Mesenchymal stem cell (in vitro differentiated cells and primary cell): ENCODE data around the gene APCDD1L.

Source experiments
- DNase-seq: peaks from one replicate; pipeline ENCODE4 v3.0.0-alpha.2; 2013
- H2AFZ ChIP-seq: one replicate; pipeline ENCODE4 v1.6.1; 2013; ENCODE audit warnings: low read depth, mild to moderate bottlenecking, control low read depth, inconsistent platforms, low read length, moderate library complexity
- H2AK5ac ChIP-seq: 2 replicates; pipeline ENCODE4 v1.6.1; 2013; ENCODE audit warnings: low read length, moderate library complexity, mild to moderate bottlenecking, inconsistent platforms; ENCODE audit not compliant: severe bottlenecking
- H2BK120ac ChIP-seq: one replicate; pipeline ENCODE4 v1.6.1; 2013; ENCODE audit warnings: low read depth, mild to moderate bottlenecking, inconsistent platforms, low read length, moderate library complexity
- H2BK12ac ChIP-seq, 2 experiments: one replicate each; pipeline ENCODE4 v1.6.1; 2013; ENCODE audit warnings: inconsistent platforms in 2 of 2, low read length in 2 of 2, mild to moderate bottlenecking in 2 of 2, moderate library complexity in 2 of 2, control low read depth in 1 of 2
- H2BK15ac ChIP-seq: one replicate; pipeline ENCODE4 v1.6.1; 2013; ENCODE audit warnings: mild to moderate bottlenecking, low read depth, inconsistent platforms; ENCODE audit not compliant: poor library complexity, severe bottlenecking
- H2BK5ac ChIP-seq: 2 replicates; pipeline ENCODE4 v1.6.1; 2013; ENCODE audit warnings: low read depth, mild to moderate bottlenecking, low read length, control low read depth, inconsistent platforms; ENCODE audit not compliant: poor library complexity, severe bottlenecking
- H3K14ac ChIP-seq, 2 experiments: one replicate each; pipeline ENCODE4 v1.6.1; 2013; ENCODE audit warnings: inconsistent platforms in 2 of 2, low read length in 2 of 2, control low read depth in 1 of 2, mild to moderate bottlenecking in 1 of 2, moderate library complexity in 1 of 2
- H3K18ac ChIP-seq, 2 experiments: one replicate each; pipeline ENCODE4 v1.6.1; 2013; ENCODE audit warnings: inconsistent platforms in 2 of 2, low read length in 2 of 2, control low read depth in 1 of 2, low read depth in 1 of 2, mild to moderate bottlenecking in 1 of 2
- H3K23ac ChIP-seq, 2 experiments: one replicate each; pipeline ENCODE4 v1.6.1; 2013; ENCODE audit warnings: inconsistent platforms in 2 of 2, low read length in 2 of 2, mild to moderate bottlenecking in 2 of 2, moderate library complexity in 2 of 2, control low read depth in 1 of 2
- H3K27ac ChIP-seq: 2 replicates; pipeline ENCODE4 v1.5.1; 2013; ENCODE audit warnings: mild to moderate bottlenecking, moderate library complexity, low read length, control low read depth, inconsistent platforms; ENCODE audit not compliant: poor library complexity, severe bottlenecking
- H3K27me3 ChIP-seq, 2 experiments: 2 replicates each; pipeline versions ENCODE4 v1.6.1 to v1.7.0; 2013; ENCODE audit warnings: low read length in 2 of 2, mild to moderate bottlenecking in 2 of 2, moderate library complexity in 2 of 2, control low read depth in 1 of 2, inconsistent platforms in 1 of 2; ENCODE audit not compliant: control insufficient read depth in 1 of 2, insufficient read depth in 1 of 2
- H3K36me3 ChIP-seq, 2 experiments: 2 replicates each; pipeline versions ENCODE4 v1.6.1 to v1.7.0; 2013; ENCODE audit warnings: low read length in 2 of 2, control low read depth in 1 of 2, inconsistent platforms in 1 of 2, low read depth in 1 of 2, mild to moderate bottlenecking in 1 of 2; ENCODE audit not compliant: insufficient read depth in 2 of 2, control insufficient read depth in 1 of 2
- H3K4ac ChIP-seq, 2 experiments: one replicate each; pipeline ENCODE4 v1.6.1; 2013; ENCODE audit warnings: inconsistent platforms in 2 of 2, low read length in 2 of 2, mild to moderate bottlenecking in 2 of 2, moderate library complexity in 2 of 2, control low read depth in 1 of 2, low read depth in 1 of 2
- H3K4me1 ChIP-seq: 2 replicates; pipeline ENCODE4 v1.6.1; 2013; ENCODE audit warnings: low read depth, low read length, control low read depth; ENCODE audit not compliant: control insufficient read depth, insufficient read depth
- H3K4me2 ChIP-seq: 2 replicates; pipeline ENCODE4 v1.6.1; 2013; ENCODE audit warnings: low read length, mild to moderate bottlenecking, inconsistent platforms; ENCODE audit not compliant: poor library complexity, severe bottlenecking
- H3K4me3 ChIP-seq, 2 experiments: 2 replicates each; pipeline versions ENCODE4 v1.5.1 to v1.7.0; 2013; ENCODE audit warnings: low read length in 2 of 2, mild to moderate bottlenecking in 2 of 2, control low read depth in 1 of 2, low read depth in 1 of 2; ENCODE audit not compliant: insufficient read depth in 1 of 2
- H3K79me1 ChIP-seq: replicated peaks from 2 replicates; pipeline ENCODE4 v1.6.1; 2013; ENCODE audit warnings: mild to moderate bottlenecking, control low read depth, low read length, inconsistent platforms; ENCODE audit not compliant: poor library complexity, severe bottlenecking
- H3K9ac ChIP-seq: 2 replicates; pipeline ENCODE4 v1.7.0; 2013; ENCODE audit warnings: mild to moderate bottlenecking, low read length, moderate library complexity
- H3K9me3 ChIP-seq: 2 replicates; pipeline ENCODE4 v1.7.0; 2013; ENCODE audit warnings: mild to moderate bottlenecking, low read length; ENCODE audit not compliant: control insufficient read depth
- H4K8ac ChIP-seq: one replicate; pipeline ENCODE4 v1.6.1; 2013; ENCODE audit warnings: inconsistent platforms, mild to moderate bottlenecking, low read length, moderate library complexity
- H4K91ac ChIP-seq: one replicate; pipeline ENCODE4 v1.6.1; 2013; ENCODE audit warnings: mild to moderate bottlenecking, low read length, inconsistent platforms
- WGBS: methylation state at CpG from one replicate; pipeline ENCODE4 v1.1.7; 2013; ENCODE audit warnings: mixed read lengths; 5-methylcytosine and 5-hydroxymethylcytosine counted together

The APCDD1L gene

DNA sequence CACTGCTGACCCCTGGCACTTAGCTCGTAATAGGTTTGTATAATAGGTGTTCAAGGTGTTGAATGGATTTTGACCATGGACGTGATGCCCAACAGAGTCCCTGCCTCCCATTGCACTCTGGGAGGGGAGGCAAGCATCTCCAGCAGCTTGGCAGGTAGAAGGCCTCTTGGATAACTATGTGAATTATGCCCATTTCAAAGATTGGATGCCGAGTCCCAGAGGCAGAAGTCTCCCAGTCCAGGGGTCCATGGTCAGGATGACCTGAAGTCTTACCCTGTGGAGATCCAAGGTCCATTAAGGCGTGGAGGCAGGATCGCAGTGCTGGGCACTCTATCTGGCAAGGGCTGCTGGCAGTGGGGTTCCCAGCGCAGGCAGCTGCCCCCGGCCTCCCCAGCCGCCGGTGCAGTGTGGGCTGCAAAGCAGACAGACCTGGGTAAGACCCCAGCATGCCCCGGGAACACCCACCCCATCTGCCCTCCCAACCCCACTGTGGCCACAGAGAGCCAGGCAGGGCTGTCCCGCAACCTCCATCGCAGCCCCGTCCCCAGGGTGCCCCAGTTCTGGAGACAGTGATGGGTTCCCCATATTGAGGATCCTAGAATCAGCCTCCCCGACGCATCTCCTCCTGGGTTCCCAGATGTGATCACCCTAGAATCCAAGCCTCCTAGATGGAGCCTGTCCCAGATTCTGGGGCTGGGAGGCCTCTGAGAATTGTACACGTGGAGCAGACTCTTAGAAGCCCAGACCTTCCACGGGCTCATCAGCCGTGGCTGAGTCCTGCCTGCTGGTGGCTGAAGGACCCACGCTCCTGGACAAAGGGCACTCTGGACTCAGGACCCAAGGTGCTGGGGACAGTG lies 44.6 kb downstream of the APCDD1L start:
- Histone ChIP-seq H4K91ac (no peak overlapping the region), H3K14ac (no peak overlapping the region), H3K9me3 (no peaks in the 10 kb centered on the region), H3K4me3 (no peak overlapping the region), H2BK120ac (no peak overlapping the region), H3K4me1 (no peaks in the 10 kb centered on the region), H2BK15ac (no peak overlapping the region), H3K27ac (no peak overlapping the region), H4K8ac (no peak overlapping the region), H3K4ac (no peak overlapping the region), H2AFZ (no peak overlapping the region), H3K4me2 (no peak overlapping the region), H3K79me1 (no peaks in the 10 kb centered on the region), H3K9ac (no peak overlapping the region), H3K23ac (no peak overlapping the region), H2BK12ac (no peak overlapping the region), H3K18ac (no peak overlapping the region), H3K36me3 (peaks cover 0 to 3% of the 10 kb centered on the region in 2 experiments), H2AK5ac (no peak overlapping the region), H3K27me3 (peaks cover 0 to 3% of the 10 kb centered on the region in 2 experiments), H2BK5ac (no peak overlapping the region)
- no peak for DNase-seq
- 95% methylated on average over 19 of the region's 19 CpGs for WGBS

DNA sequence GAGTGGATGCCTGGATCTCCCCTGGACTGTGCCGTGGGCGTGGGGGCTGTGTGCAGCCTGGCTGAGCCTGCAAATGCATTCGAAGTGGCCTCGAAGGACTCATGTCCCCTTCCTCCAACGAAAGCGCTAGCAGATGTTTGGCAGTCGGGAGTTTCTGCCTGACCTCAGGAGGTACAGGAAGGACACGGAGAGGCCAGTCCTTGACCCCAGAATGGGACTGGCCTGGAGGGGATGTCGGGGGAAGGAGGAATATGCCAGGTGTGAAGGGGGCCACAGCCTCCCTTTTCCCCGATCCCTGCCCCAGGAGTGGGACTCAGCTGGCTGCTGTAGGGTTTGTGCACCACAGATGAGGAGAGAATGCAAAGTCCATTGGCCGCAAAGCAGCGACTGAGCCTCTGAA lies 45.6 kb downstream of the APCDD1L start:
- Histone ChIP-seq H3K4me1 (no peaks in the 10 kb centered on the region), H3K36me3 (peaks cover 0 to 3% of the 10 kb centered on the region in 2 experiments), H2AK5ac (no peak overlapping the region), H3K27ac (no peak overlapping the region), H2BK15ac (no peak overlapping the region), H3K27me3 (peaks cover 0 to 3% of the 10 kb centered on the region in 2 experiments), H4K91ac (no peak overlapping the region), H3K9ac (no peak overlapping the region), H3K4ac (no peak overlapping the region), H2BK5ac (no peak overlapping the region), H3K4me3 (no peak overlapping the region), H3K9me3 (no peaks in the 10 kb centered on the region), H3K79me1 (no peaks in the 10 kb centered on the region), H3K23ac (no peak overlapping the region), H2AFZ (no peak overlapping the region), H4K8ac (no peak overlapping the region), H2BK12ac (no peak overlapping the region), H3K4me2 (no peak overlapping the region), H3K18ac (peak overlapping the region in 1 of 2 experiments; percentile 7), H3K14ac (no peak overlapping the region), H2BK120ac (no peak overlapping the region)
- no peak for DNase-seq
- WGBS: 91% methylated on average over 12 of the region's 12 CpGs

DNA sequence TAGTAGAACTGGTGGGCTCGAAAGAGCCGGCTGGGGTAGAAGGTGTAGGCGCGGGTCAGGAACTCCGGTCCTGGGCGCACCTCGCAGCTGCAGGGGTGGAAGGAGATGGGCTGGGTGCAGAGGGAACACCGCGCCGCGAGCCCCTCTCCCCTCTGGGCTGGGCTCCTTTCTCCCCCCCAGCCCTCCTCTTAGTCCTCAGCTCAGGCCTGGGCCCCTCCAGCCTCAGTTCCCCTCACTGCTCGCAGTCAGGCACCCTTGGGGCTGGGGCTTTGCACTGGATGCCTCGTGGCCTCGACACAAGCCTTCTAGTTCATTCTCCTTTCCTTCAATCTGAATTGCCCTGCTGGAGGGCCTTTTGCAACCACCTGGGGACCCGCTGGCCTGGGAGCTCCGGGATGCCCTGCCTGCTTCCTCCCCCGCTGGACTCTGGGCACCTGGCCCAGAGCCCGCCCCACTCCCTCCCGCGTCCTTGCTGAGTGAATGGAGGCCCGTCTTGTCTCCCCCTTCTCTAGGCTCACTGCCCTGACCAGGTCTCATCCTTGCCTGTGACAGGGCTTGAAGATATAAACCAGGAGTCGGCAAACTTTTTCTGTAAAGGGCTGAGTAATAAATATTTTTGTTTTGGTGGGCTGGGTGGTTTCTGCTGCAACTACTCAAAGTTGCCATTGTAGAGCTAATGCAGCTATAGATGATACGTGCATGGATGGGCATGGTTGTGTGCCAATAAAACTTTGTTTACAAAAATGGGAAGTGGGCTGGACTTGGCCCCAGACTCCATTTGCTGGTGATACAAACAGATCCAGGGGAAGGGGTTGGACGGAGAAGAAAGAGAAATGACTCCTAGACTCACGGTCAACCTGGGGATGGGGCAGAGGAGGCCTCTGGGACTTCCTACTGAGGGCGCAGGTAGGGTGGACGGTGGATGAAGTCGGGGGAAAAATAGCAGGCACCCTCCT lies 47.3 kb downstream of the APCDD1L start:
- Histone ChIP-seq H3K9me3 (no peaks in the 10 kb centered on the region), H3K36me3 (peaks cover 0 to 3% of the 10 kb centered on the region in 2 experiments), H2AFZ (no peak overlapping the region), H3K4ac (no peak overlapping the region), H3K4me3 (no peak overlapping the region), H2AK5ac (no peak overlapping the region), H3K79me1 (no peaks in the 10 kb centered on the region), H3K18ac (no peak overlapping the region), H2BK12ac (no peak overlapping the region), H3K27me3 (peaks cover 0 to 3% of the 10 kb centered on the region in 2 experiments), H3K27ac (no peak overlapping the region), H3K23ac (no peak overlapping the region), H2BK5ac (no peak overlapping the region), H4K91ac (no peak overlapping the region), H4K8ac (no peak overlapping the region), H3K4me2 (no peak overlapping the region), H2BK15ac (no peak overlapping the region), H2BK120ac (no peak overlapping the region), H3K9ac (no peak overlapping the region), H3K4me1 (no peaks in the 10 kb centered on the region), H3K14ac (no peak overlapping the region)
- 86% methylated on average over 19 of the region's 28 CpGs for whole genome bisulfite sequencing
- DNase-seq: no peak
